ENCODE measurements around the gene HRNR.

Gene HRNR

GRCh38 chr1:152188673-152189591, 35.1 kb downstream of the HRNR start:
- DNase-seq: peak; percentile 80

- no peak for DNase-seq
Measured at GRCh38 chr1:152186556-152187285, 37.3 kb downstream of the HRNR start.

- DNase-seq: peak; percentile 63
Measured at GRCh38 chr1:152185544-152186391, 38.2 kb downstream of the HRNR start.

- DNase-seq: peak; percentile 25
Measured at GRCh38 chr1:152182944-152183361, 41.0 kb downstream of the HRNR start.

- DNase-seq: peak; percentile 22
Measured at GRCh38 chr1:152182431-152182830, 41.6 kb downstream of the HRNR start.

DNA sequence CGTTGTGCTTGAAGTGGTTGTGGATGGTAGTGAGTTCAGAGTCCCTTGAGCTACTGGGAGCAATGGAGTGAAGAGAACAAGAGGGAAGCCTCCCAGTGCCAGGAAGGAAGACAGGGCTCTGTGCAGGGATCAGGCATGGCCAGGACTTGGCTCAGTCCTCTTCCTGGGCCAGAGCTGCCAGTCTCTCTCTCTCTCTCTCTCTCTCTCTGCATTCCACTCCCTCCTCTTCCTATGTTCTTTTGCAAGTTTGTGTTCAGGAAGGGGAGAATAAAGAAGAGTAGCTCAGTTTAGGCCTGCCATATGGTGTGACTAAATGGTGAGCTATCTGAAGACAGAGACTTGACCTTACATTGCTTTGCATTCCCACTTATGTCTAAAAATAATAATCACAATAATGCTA, 44.4 kb downstream of the HRNR start:
- DNase-seq: no peak

DNA sequence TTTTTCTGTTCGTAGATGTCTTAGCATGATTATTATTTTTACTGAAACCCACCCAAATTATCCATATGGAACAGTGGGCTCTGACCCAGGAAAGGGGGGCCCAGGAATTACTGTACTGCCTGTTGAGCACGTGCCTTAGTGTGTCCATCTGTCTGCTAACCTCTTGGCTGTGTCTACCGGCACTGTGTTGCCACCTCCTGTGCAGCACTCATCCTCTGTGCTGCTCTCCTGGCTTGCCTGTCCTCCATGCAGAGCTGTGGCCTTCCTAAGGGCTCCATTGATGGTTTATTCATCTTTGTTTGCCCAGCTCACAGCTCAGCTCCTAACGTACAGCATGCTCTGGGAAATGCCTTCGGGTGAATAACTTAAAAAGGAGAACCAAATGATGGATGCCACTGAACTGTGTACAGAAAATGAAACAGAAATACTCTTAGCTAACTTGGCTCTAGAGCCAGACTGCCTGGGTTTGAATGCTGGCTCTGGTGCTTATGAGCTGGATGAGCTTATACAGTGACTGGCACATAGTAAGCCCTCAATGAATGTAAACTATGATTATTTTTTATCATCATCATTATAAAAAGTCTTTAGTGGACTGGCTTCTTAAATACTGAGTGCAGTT, 53.6 kb downstream of the HRNR start:
- DNase-seq: no peak

GRCh38 chr1:152169366-152170025, 54.5 kb downstream of the HRNR start:
- DNase-seq: no peak

- no peak for DNase-seq
Measured at GRCh38 chr1:152168535-152168868, 55.5 kb downstream of the HRNR start.

DNA sequence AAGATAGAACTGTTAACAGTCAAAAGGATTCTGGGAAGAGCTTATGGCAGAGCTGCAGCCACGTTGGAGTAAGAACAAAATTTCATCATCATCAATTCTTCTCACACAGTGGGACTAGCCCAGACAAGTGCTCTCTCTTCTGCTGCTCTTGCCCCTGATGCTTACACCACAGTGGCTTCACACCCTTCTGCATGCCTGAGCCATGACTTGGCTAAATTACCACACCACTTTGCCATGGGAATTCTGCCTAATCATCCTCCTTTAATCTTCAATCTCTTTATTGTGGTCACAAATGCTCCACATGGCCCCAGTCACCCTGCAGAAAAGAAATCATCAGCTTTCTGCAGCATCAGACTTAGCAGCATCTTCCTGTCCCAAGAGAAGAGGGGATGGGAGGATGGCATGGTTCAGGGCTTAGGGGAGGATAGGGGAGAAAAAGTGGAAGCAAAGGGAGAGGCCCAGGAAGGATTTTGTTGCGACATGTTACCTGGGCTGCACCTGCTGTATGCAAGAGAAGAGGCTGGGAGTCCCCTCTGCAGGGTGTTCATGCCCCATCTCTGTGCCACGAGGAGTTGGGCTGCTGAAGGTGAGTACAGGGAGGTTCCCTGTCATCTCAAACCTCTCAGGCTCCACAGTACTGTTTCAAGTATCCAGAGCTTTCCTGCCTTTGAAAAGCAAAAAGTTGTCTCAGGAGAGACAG, 56.0 kb downstream of the HRNR start:
- DNase-seq: no peak

DNA sequence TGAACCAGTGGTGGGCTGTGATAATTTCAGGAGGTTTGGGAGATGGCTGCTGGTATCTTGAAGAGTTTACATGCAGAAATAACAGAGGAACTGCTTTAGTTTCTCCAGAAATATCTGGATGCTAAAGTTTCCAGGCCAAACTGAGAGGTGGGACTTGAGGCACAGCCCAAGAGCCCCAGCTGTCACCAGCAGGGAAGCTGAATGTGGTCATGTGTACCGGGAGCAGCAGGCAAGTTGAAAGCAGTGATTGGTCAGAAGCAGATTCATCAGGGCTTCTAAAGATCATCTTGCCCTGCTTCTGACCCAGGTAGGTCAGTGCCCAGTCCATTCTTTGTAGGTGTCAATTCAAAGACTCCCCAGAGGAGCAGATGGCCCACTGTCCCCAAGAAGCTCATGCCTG, 57.0 kb downstream of the HRNR start:
- no peak for DNase-seq

DNA sequence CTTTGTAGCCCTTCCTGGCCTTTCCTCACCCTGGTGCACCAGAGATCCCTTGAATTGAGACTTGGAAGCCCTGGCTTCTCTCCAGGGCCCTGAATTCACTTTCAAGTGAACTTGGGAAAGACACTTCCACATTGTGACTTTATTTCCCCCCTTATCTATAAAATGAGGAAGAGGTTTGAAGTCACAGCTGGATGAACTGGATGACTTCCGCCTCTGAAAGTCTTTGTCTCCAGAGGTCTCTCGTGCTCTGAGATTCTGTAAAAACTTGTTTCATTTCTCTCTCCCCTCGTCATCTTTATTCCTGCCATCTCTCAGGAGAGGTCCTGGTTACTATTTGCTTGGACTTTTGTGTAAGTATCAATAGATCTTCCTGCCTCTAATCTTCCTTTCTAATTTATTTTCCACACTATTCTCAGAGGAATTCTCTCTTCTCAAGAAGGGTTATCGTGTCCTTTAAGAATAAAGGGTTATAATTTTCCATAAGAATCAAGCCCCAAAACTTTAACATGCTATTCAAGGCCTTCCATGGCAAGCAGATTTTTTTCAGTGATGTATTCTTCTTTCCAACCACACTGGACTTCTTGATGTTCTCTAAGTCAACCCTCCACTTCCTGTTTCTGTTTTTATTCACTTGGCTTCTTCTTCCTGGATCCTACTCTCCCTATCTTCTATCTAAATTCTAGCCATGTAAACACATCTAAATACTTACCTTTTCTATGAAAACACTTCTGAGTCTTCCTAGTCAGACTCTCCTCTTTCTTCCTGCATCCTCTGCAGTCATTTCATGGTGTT, 58.5 kb downstream of the HRNR start:
- no peak for DNase-seq

- DNase-seq: no peak
Measured at GRCh38 chr1:152164517-152165136, 59.4 kb downstream of the HRNR start.

GRCh38 chr1:152162792-152163463, 61.1 kb downstream of the HRNR start:
- no peak for DNase-seq

Measured in activated CD4-positive, alpha-beta T cell treated with anti-CD3 and anti-CD28 coated beads, Interleukin-2, Interleukin-6, amounts not matched to agents 100 ng/mL and 50 ng/mL, durations not matched to agents 16 hours and 8 hours (primary cell).